Measurements from ENCODE around the gene CCDC6.
"Not testable (repeated sequence)": the region's sequence is repeated elsewhere in the genome, so short reads cannot be mapped to it uniquely, and the experiment has no call there.

CCDC6 gene

DNA sequence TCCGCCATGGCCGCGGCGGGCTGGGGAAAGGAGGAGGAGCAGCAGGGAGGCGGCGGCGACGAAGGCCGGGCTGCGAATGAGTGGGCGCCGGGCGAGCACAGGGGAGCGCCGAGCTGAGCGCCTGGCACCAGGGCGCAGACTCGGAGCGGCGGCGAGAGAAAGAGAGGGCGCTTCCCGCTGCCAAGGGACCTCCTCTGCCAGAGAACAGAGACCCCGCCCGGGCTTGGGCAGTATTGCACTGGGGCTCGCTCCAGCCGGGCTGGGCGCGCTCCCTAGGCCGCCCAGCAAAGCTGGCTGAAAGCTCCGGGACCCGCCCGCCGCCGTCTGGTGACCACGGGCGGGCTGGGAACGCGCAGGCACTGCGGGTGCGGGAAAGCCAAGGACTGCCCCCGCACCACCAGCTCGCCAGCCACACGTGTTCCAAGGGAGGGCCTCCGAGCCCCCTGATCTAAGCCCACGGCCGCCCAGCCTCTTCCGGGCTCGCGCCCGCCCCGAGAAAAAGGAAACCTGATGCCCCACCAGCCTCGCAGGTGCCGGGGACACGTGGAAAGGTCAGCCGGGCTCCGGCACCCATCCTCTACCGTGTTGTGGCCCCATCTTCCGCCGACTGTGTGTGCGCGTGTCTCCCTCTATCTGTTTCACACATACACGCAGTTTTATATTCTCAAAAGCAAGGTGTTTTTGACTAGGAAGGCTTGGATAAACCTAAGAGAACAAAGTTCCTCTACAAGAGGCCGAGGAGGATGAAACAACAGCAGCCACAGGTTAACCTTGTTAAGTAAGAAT is at the start of gene CCDC6:
Gene CCDC6 (minus strand): TSS at position 140 of the 786 bp plus-strand sequence. CDS start 132 bp downstream, at position 8.
- TF ChIP-seq L3MBTL2 (conservative IDR thresholded peaks at IDR 0.05) (peak; percentile 94), PKNOX1 (IDR thresholded peaks at IDR 0.05) (no peak)
- ChIA-PET POLR2A (interaction anchor here (1.0 to 3.4 kb wide), 7 partner anchors 10 to 197 kb away, joined by 3 to 16 read pairs (median 4); partner anchors contain the start of gene SLC16A9), CTCF (interaction anchor here (1.2 to 1.9 kb wide), 3 partner anchors 10 to 41 kb away, joined by 4 to 5 read pairs (median 5); no protein-coding TSS in a partner anchor)
- peak; percentile 86 for DNase-seq (ENCODE audit: extremely low spot score)

DNA sequence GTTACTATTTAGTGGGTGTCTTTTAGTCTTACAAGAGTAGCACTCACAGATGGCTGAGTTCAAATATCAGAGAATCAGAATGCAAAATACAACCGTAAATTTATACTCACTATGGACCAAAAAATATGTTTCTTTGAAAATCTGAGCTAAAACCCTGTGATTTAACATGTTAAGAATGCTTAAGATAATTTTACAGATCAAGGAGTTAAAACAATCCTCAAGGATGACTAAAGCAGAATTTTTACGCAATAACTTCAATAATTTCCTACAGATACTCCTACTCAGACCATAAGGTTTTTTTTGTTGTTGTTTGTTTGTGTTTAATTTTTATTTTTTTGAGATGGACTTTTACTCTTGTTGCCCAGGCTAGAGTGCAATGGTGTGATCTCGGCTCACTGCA is 47.9 kb upstream of the CCDC6 start:
- CTCF ChIA-PET: no interaction called here
- no peak for DNase-seq (ENCODE audit: extremely low spot score)

DNA sequence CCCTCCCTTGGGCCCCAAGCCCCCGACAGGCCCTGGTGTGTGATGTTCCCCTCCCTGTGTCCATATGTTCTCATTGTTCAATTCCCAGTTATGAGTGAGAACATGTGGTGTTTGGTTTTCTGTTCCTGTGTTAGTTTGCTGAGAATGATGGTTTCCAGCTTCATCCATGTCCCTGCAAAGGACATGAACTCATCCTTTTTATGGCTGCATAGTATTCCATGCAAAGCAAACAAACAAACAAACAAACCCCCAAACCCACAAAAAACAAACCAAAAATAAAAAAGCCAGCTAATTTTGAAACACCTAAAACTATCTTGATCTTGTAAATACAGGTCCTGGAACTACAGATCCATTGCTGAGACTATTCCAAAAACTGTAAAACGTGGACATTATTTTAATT is 47.4 kb upstream of the CCDC6 start:
- DNase-seq (ENCODE audit: extremely low spot score); CTCF ChIA-PET: not testable (repeated sequence)

More for the DNA sequence above, 47.9 kb upstream of the CCDC6 start:
- POLR2A ChIA-PET: no interaction called here
- TF ChIP-seq FOXK2 (IDR thresholded peaks at IDR 0.05): no peak
- TF ChIP-seq LEF1 (IDR thresholded peaks at IDR 0.05; ENCODE audit: borderline replicate concordance): no peak
- no peak for TF ChIP-seq PKNOX1 (IDR thresholded peaks at IDR 0.05)
- no peak for TF ChIP-seq CTBP1 (IDR thresholded peaks at IDR 0.05; ENCODE audit: borderline replicate concordance)
- no peak for TF ChIP-seq FOXM1 (IDR thresholded peaks at IDR 0.05; ENCODE audit: borderline replicate concordance)
- no peak for TF ChIP-seq NFRKB (IDR thresholded peaks at IDR 0.05)
- no peak for TF ChIP-seq HDGF (IDR thresholded peaks at IDR 0.05; ENCODE audit: borderline replicate concordance)
- TF ChIP-seq L3MBTL2 (conservative IDR thresholded peaks at IDR 0.05): no peak
- no peak for TF ChIP-seq TARDBP (IDR thresholded peaks at IDR 0.05)
- TF ChIP-seq FOXA1 (IDR thresholded peaks at IDR 0.05): no peak
- no peak for TF ChIP-seq SUZ12 (IDR thresholded peaks at IDR 0.05)
- no peak for TF ChIP-seq ARNT (IDR thresholded peaks at IDR 0.05)
- TF ChIP-seq BHLHE40 (IDR thresholded peaks at IDR 0.05; ENCODE audit: borderline replicate concordance): no peak
- no peak for TF ChIP-seq SP1 (IDR thresholded peaks at IDR 0.05)
- TF ChIP-seq ZNF384 (IDR thresholded peaks at IDR 0.05): no peak
- no peak for TF ChIP-seq ELF4 (IDR thresholded peaks at IDR 0.05)

DNA sequence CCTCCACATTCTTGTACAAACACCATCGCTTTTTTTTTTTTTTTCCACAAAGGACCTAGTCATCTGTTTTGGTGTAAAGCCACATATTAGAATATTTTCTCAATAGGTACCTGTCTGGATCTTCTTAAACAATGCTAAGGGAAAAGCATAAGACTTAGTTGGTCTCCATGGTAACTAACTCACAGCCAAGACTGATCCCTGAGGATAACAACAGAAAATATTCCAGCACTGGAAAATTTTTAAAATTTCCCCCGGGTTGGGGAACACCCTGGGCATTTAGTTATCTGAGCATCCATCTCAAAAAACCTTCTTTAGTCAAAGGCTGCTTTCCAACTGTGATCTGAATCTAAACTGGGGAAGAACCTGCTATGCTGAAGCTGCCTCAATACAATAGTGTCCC is 43.7 kb upstream of the CCDC6 start:
- ChIA-PET CTCF (no interaction called here), POLR2A (no interaction called here)
- no peak for TF ChIP-seq PKNOX1 (IDR thresholded peaks at IDR 0.05)
- no peak for TF ChIP-seq SUZ12 (IDR thresholded peaks at IDR 0.05)
- no peak for TF ChIP-seq CTBP1 (IDR thresholded peaks at IDR 0.05; ENCODE audit: borderline replicate concordance)
- no peak for TF ChIP-seq ZNF384 (IDR thresholded peaks at IDR 0.05)
- TF ChIP-seq TARDBP (IDR thresholded peaks at IDR 0.05): no peak
- TF ChIP-seq SP1 (IDR thresholded peaks at IDR 0.05): no peak
- no peak for TF ChIP-seq HDGF (IDR thresholded peaks at IDR 0.05; ENCODE audit: borderline replicate concordance)
- TF ChIP-seq LEF1 (IDR thresholded peaks at IDR 0.05; ENCODE audit: borderline replicate concordance): no peak
- TF ChIP-seq ARNT (IDR thresholded peaks at IDR 0.05): no peak
- TF ChIP-seq FOXK2 (IDR thresholded peaks at IDR 0.05): no peak
- TF ChIP-seq L3MBTL2 (conservative IDR thresholded peaks at IDR 0.05): no peak
- no peak for TF ChIP-seq BHLHE40 (IDR thresholded peaks at IDR 0.05; ENCODE audit: borderline replicate concordance)
- TF ChIP-seq FOXM1 (IDR thresholded peaks at IDR 0.05; ENCODE audit: borderline replicate concordance): no peak
- TF ChIP-seq FOXA1 (IDR thresholded peaks at IDR 0.05): no peak
- no peak for TF ChIP-seq ELF4 (IDR thresholded peaks at IDR 0.05)
- no peak for DNase-seq (ENCODE audit: extremely low spot score)

More for the DNA sequence above, 47.4 kb upstream of the CCDC6 start:
- POLR2A ChIA-PET: not testable (repeated sequence)

- no peak for DNase-seq (ENCODE audit: extremely low spot score)
- ChIA-PET POLR2A (no interaction called here), CTCF (no interaction called here)
- TF ChIP-seq CTBP1 (IDR thresholded peaks at IDR 0.05; ENCODE audit: borderline replicate concordance) (no peak), PKNOX1 (IDR thresholded peaks at IDR 0.05) (no peak)
Measured at GRCh38 chr10:59949608-59950007, 43.3 kb upstream of the CCDC6 start.

GRCh38 chr10:59945991-59946390 is 39.6 kb upstream of the CCDC6 start:
- POLR2A ChIA-PET: no interaction called here
- TF ChIP-seq SP1 (IDR thresholded peaks at IDR 0.05) (no peak), FOXA1 (IDR thresholded peaks at IDR 0.05) (no peak), SUZ12 (IDR thresholded peaks at IDR 0.05) (no peak), FOXM1 (IDR thresholded peaks at IDR 0.05; ENCODE audit: borderline replicate concordance) (no peak), ARNT (IDR thresholded peaks at IDR 0.05) (no peak), CTBP1 (IDR thresholded peaks at IDR 0.05; ENCODE audit: borderline replicate concordance) (no peak), BHLHE40 (IDR thresholded peaks at IDR 0.05; ENCODE audit: borderline replicate concordance) (no peak), ELF4 (IDR thresholded peaks at IDR 0.05) (no peak), NFRKB (IDR thresholded peaks at IDR 0.05) (no peak), PKNOX1 (IDR thresholded peaks at IDR 0.05) (no peak), FOXK2 (IDR thresholded peaks at IDR 0.05) (no peak), ZNF384 (IDR thresholded peaks at IDR 0.05) (no peak), L3MBTL2 (conservative IDR thresholded peaks at IDR 0.05) (no peak), LEF1 (IDR thresholded peaks at IDR 0.05; ENCODE audit: borderline replicate concordance) (no peak), HDGF (IDR thresholded peaks at IDR 0.05; ENCODE audit: borderline replicate concordance) (no peak), TARDBP (IDR thresholded peaks at IDR 0.05) (no peak)
- CTCF ChIA-PET: no interaction called here
- DNase-seq (ENCODE audit: extremely low spot score): no peak

Data from HEK293T (cell line).